Smooth muscle cell (in vitro differentiated cells): ENCODE results near the gene TSPAN9. TPM values are rescaled to one million over a fixed set of nuclear protein-coding genes. Genes with fewer than 3 reads are reported as not detected.

Experiments used
- DNase-seq: peaks from one replicate; lab custom pipeline; 2025; ENCODE audit not compliant: unreplicated experiment; lab: John Stamatoyannopoulos, UW
- H2AFZ ChIP-seq: fragments of 200-600 bp; sonication (generic); 2 replicates; pipeline ENCODE4 v1.6.0; 2016; ENCODE audit warnings: antibody characterized with exemption, low read depth, mild to moderate bottlenecking
- H3F3A ChIP-seq: fragments of 200-600 bp; sonication (generic); 2 replicates; pipeline ENCODE4 v1.6.0; 2017; ENCODE audit warnings: antibody characterized with exemption, low read depth
- H3K27ac ChIP-seq: fragments of 200-600 bp; sonication (generic); 2 replicates; pipeline ENCODE4 v1.5.1; 2016; ENCODE audit warnings: low read depth, mild to moderate bottlenecking
- H3K27me3 ChIP-seq: fragments of 200-600 bp; sonication (generic); 2 replicates; pipeline ENCODE4 v1.6.1; 2016; ENCODE audit warnings: low read depth, mild to moderate bottlenecking
- H3K36me3 ChIP-seq: fragments of 200-600 bp; sonication (generic); 2 replicates; pipeline ENCODE4 v1.5.1; 2016; ENCODE audit warnings: low read depth
- H3K4me1 ChIP-seq: fragments of 200-600 bp; sonication (generic); 2 replicates; pipeline ENCODE4 v1.5.1; 2016; ENCODE audit warnings: low read depth
- H3K4me2 ChIP-seq: fragments of 200-600 bp; sonication (generic); 2 replicates; pipeline ENCODE4 v1.6.0; 2016; ENCODE audit warnings: mild to moderate bottlenecking
- H3K4me3 ChIP-seq: fragments of 200-600 bp; sonication (generic); 2 replicates; pipeline ENCODE4 v1.5.1; 2016; ENCODE audit warnings: mild to moderate bottlenecking
- H3K79me2 ChIP-seq: fragments of 200-600 bp; sonication (generic); 2 replicates; pipeline ENCODE4 v1.6.0; 2016; ENCODE audit warnings: low read depth, mild to moderate bottlenecking
- H3K9ac ChIP-seq: fragments of 200-600 bp; sonication (generic); 2 replicates; pipeline ENCODE4 v1.6.0; 2016; ENCODE audit warnings: low read depth
- H3K9me3 ChIP-seq: fragments of 200-600 bp; sonication (generic); replicated peaks from 2 replicates; pipeline ENCODE4 v1.5.1; 2016; ENCODE audit warnings: low read depth
- H4K20me1 ChIP-seq: fragments of 200-600 bp; sonication (generic); 2 replicates; pipeline ENCODE4 v1.6.0; 2016; ENCODE audit warnings: low read depth
- CTCF ChIP-seq: fragments of 200-600 bp; sonication (generic); IDR thresholded peaks from 2 replicates; pipeline ENCODE4 v1.5.1; 2017; ENCODE audit warnings: borderline replicate concordance, mild to moderate bottlenecking, antibody characterized with exemption; ENCODE audit not compliant: insufficient read depth, poor library complexity, severe bottlenecking
- WGBS: methylation state at CpG from one replicate; pipeline ENCODE4 v1.1.7; 2016; ENCODE audit warnings: low lambda C conversion rate; 5-methylcytosine and 5-hydroxymethylcytosine counted together
- polyA plus RNA-seq: library from polyadenylated mRNA; unstranded; fragments of >200 nt; fragmentation: Nextera tagmentation; extraction: Ambion mirVana; gene quantifications from 2 replicates; pipeline ENCODE4 v1.2.1, GENCODE V29; 2016
- total RNA-seq: library from RNA; depleted of rRNA; stranded (reverse); fragments of >200 nt; gene quantifications from 2 replicates; pipeline ENCODE4 v1.2.3, GENCODE V29; 2014

TSPAN9 gene
- total and polyA plus RNA-seq, 2 experiments from 2014 or later, result 17.7 to 29.8 TPM

GRCh38 chr12:3132636-3133404 is 55.6 kb downstream of the TSPAN9 start:
- Histone ChIP-seq H3F3A (peaks cover 7% of the 10 kb centered on the region), H3K27me3 (no peaks in the 10 kb centered on the region), H4K20me1 (peaks cover 79% of the 10 kb centered on the region), H3K36me3 (no peaks in the 10 kb centered on the region), H3K9ac (no peak overlapping the region), H2AFZ (no peak overlapping the region), H3K4me3 (no peak overlapping the region), H3K27ac (peak overlapping the region; percentile 40), H3K79me2 (peaks cover 7% of the 10 kb centered on the region), H3K9me3 (no peaks in the 10 kb centered on the region), H3K4me1 (peaks cover 8% of the 10 kb centered on the region), H3K4me2 (peak overlapping the region; percentile 56)
- DNase-seq, result no peak
- 44% methylated on average over 21 of the region's 21 CpGs for WGBS
- TF ChIP-seq CTCF, result no peak

GRCh38 chr12:3133405-3133783 is 56.2 kb downstream of the TSPAN9 start:
- Histone ChIP-seq H4K20me1 (peaks cover 79% of the 10 kb centered on the region), H3K27ac (peak overlapping the region; percentile 40), H3K4me3 (no peak overlapping the region), H3K9me3 (no peaks in the 10 kb centered on the region), H3F3A (peaks cover 7% of the 10 kb centered on the region), H3K4me2 (peak overlapping the region; percentile 56), H3K27me3 (no peaks in the 10 kb centered on the region), H3K36me3 (no peaks in the 10 kb centered on the region), H2AFZ (no peak overlapping the region), H3K79me2 (peaks cover 7% of the 10 kb centered on the region), H3K9ac (no peak overlapping the region), H3K4me1 (peaks cover 8% of the 10 kb centered on the region)
- TF ChIP-seq CTCF, result no peak
- DNase-seq, result no peak

GRCh38 chr12:3134126-3134525 is 56.9 kb downstream of the TSPAN9 start:
- 85% methylated on average over 6 of the region's 6 CpGs for WGBS
- Histone ChIP-seq H3K4me1 (peaks cover 8% of the 10 kb centered on the region), H4K20me1 (peaks cover 83% of the 10 kb centered on the region), H3K36me3 (no peaks in the 10 kb centered on the region), H3K27ac (no peak overlapping the region), H3K4me2 (no peak overlapping the region), H3K9me3 (no peaks in the 10 kb centered on the region), H3K79me2 (peaks cover 7% of the 10 kb centered on the region), H3K9ac (no peak overlapping the region), H3K27me3 (no peaks in the 10 kb centered on the region), H2AFZ (no peak overlapping the region), H3K4me3 (no peak overlapping the region), H3F3A (peaks cover 7% of the 10 kb centered on the region)
- no peak for TF ChIP-seq CTCF
- no peak for DNase-seq

- no peak for DNase-seq
- H3K27ac ChIP-seq, result no peak overlapping the region
Measured at GRCh38 chr12:3134526-3135135, 57.5 kb downstream of the TSPAN9 start.

More at GRCh38 chr12:3134526-3135135, 57.5 kb downstream of the TSPAN9 start:
- Histone ChIP-seq H3K4me1 (peaks cover 8% of the 10 kb centered on the region), H3K79me2 (peaks cover 7% of the 10 kb centered on the region), H4K20me1 (peaks cover 84% of the 10 kb centered on the region), H3F3A (peaks cover 7% of the 10 kb centered on the region), H2AFZ (no peak overlapping the region), H3K9me3 (no peaks in the 10 kb centered on the region), H3K4me3 (no peak overlapping the region), H3K4me2 (no peak overlapping the region), H3K36me3 (no peaks in the 10 kb centered on the region), H3K27me3 (no peaks in the 10 kb centered on the region), H3K9ac (no peak overlapping the region)
- 96% methylated on average over 13 of the region's 13 CpGs for WGBS
- no peak for TF ChIP-seq CTCF
